Astrocyte (in vitro differentiated cells and primary cell): Measurements from ENCODE around the gene PDLIM5. TPM values are rescaled to one million over a fixed set of nuclear protein-coding genes. Genes with fewer than 3 reads are reported as not detected.

Experiments
- DNase-seq: peaks from one replicate; pipeline ENCODE4 v3.0.0-alpha.2; 2010; ENCODE audit warnings: low read depth
- FAIRE-seq: peaks from 2 replicates; lab custom pipeline; 2011; peaks lifted over from hg19 to GRCh38; lab: Jason Lieb, UNC
- H2AFZ ChIP-seq: 2 replicates; pipeline ENCODE4 v1.6.0; 2012; ENCODE audit warnings: low read depth, low read length, inconsistent platforms
- H3K27ac ChIP-seq: 2 replicates; pipeline ENCODE4 v1.5.1; 2011; ENCODE audit warnings: low read depth, low read length, inconsistent platforms
- H3K27me3 ChIP-seq: 2 replicates; pipeline ENCODE4 v1.6.0; 2011; ENCODE audit warnings: low read length, inconsistent platforms; ENCODE audit not compliant: insufficient read depth
- H3K36me3 ChIP-seq: 2 replicates; pipeline ENCODE4 v1.5.1; 2011; ENCODE audit warnings: low read length, inconsistent platforms; ENCODE audit not compliant: insufficient read depth
- H3K4me1 ChIP-seq: 2 replicates; pipeline ENCODE4 v1.5.1; 2011; ENCODE audit warnings: low read length, inconsistent platforms; ENCODE audit not compliant: insufficient read depth
- H3K4me2 ChIP-seq: 2 replicates; pipeline ENCODE4 v1.6.0; 2012; ENCODE audit warnings: low read length, inconsistent platforms
- H3K4me3 ChIP-seq: 2 replicates; pipeline ENCODE4 v1.5.1; 2011; ENCODE audit warnings: low read depth, mild to moderate bottlenecking, low read length, inconsistent platforms; ENCODE audit not compliant: insufficient read depth
- H3K79me2 ChIP-seq: 2 replicates; pipeline ENCODE4 v1.6.0; 2012; ENCODE audit warnings: mild to moderate bottlenecking, low read length, inconsistent platforms; ENCODE audit not compliant: insufficient read depth
- H3K9ac ChIP-seq: 2 replicates; pipeline ENCODE4 v1.6.0; 2012; ENCODE audit warnings: mild to moderate bottlenecking, low read length, inconsistent platforms
- H3K9me3 ChIP-seq: 2 replicates; pipeline ENCODE4 v1.5.1; 2012; ENCODE audit warnings: low read depth, mild to moderate bottlenecking, low read length, inconsistent platforms; ENCODE audit not compliant: insufficient read depth
- H4K20me1 ChIP-seq: 2 replicates; pipeline ENCODE4 v1.6.0; 2012; ENCODE audit warnings: low read length, inconsistent platforms; ENCODE audit not compliant: insufficient read depth
- H3K27ac Mint-ChIP-seq: one replicate; pipeline ENCODE4 v1.8.0; 2021; ENCODE audit warnings: mild to moderate bottlenecking, mixed read lengths; ENCODE audit not compliant: unreplicated experiment
- H3K27me3 Mint-ChIP-seq: one replicate; pipeline ENCODE4 v1.8.0; 2021; ENCODE audit warnings: low read depth, mixed read lengths; ENCODE audit not compliant: unreplicated experiment
- H3K36me3 Mint-ChIP-seq: one replicate; pipeline ENCODE4 v1.8.0; 2021; ENCODE audit warnings: low read depth, mixed read lengths; ENCODE audit not compliant: unreplicated experiment
- H3K4me1 Mint-ChIP-seq: one replicate; pipeline ENCODE4 v1.8.0; 2021; ENCODE audit warnings: low read depth, mixed read lengths; ENCODE audit not compliant: unreplicated experiment
- H3K4me3 Mint-ChIP-seq: one replicate; pipeline ENCODE4 v1.8.0; 2021; ENCODE audit warnings: mild to moderate bottlenecking, moderate library complexity, mixed read lengths; ENCODE audit not compliant: unreplicated experiment
- H3K9me3 Mint-ChIP-seq: one replicate; pipeline ENCODE4 v1.8.0; 2021; ENCODE audit warnings: mild to moderate bottlenecking, mixed read lengths; ENCODE audit not compliant: unreplicated experiment
- EZH2 ChIP-seq: IDR thresholded peaks from 2 replicates; pipeline ENCODE4 v1.6.1; 2012; ENCODE audit warnings: mild to moderate bottlenecking, low read length, inconsistent platforms; ENCODE audit not compliant: insufficient read depth
- total RNA-seq: library from RNA; stranded (reverse); gene quantifications from 2 replicates; pipeline ENCODE4 v1.2.1, GENCODE V29; 2021
- TF ChIP-seq, protein P1 (sequence below): IDR thresholded peaks from 2 replicates; pipeline ENCODE4 v1.5.1; 2011; ENCODE audit warnings: low read depth, mild to moderate bottlenecking, inconsistent platforms, low read length, moderate library complexity; ENCODE audit not compliant: insufficient read depth

Gene PDLIM5
- total RNA-seq, 1 donor from 2014 or later = 181 TPM

- Mint-ChIP-seq H3K27ac (no peak overlapping the region), H3K27me3 (no peaks in the 10 kb centered on the region), H3K4me3 (no peak overlapping the region), H3K36me3 (no peaks in the 10 kb centered on the region), H3K4me1 (peaks cover 33% of the 10 kb centered on the region), H3K9me3 (peaks cover under 1% of the 10 kb centered on the region)
- no peak for TF ChIP-seq EZH2
- TF ChIP-seq, protein P1, sequence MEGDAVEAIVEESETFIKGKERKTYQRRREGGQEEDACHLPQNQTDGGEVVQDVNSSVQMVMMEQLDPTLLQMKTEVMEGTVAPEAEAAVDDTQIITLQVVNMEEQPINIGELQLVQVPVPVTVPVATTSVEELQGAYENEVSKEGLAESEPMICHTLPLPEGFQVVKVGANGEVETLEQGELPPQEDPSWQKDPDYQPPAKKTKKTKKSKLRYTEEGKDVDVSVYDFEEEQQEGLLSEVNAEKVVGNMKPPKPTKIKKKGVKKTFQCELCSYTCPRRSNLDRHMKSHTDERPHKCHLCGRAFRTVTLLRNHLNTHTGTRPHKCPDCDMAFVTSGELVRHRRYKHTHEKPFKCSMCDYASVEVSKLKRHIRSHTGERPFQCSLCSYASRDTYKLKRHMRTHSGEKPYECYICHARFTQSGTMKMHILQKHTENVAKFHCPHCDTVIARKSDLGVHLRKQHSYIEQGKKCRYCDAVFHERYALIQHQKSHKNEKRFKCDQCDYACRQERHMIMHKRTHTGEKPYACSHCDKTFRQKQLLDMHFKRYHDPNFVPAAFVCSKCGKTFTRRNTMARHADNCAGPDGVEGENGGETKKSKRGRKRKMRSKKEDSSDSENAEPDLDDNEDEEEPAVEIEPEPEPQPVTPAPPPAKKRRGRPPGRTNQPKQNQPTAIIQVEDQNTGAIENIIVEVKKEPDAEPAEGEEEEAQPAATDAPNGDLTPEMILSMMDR = no peak
- DNase-seq (no peak), FAIRE-seq (peak; percentile 23)
- no peaks in the 10 kb centered on the region for H3K9me3 ChIP-seq
- peaks cover 30% of the 10 kb centered on the region for H3K4me1 ChIP-seq
- peak overlapping the region; percentile 35 for H3K4me3 ChIP-seq
- no peaks in the 10 kb centered on the region for H4K20me1 ChIP-seq
- H3K79me2 ChIP-seq = no peaks in the 10 kb centered on the region
- H3K4me2 ChIP-seq = peak overlapping the region; percentile 73
- H3K9ac ChIP-seq = peak overlapping the region; percentile 2
- no peaks in the 10 kb centered on the region for H3K36me3 ChIP-seq
- H3K27ac ChIP-seq = no peak overlapping the region
- no peaks in the 10 kb centered on the region for H3K27me3 ChIP-seq
- no peak overlapping the region for H2AFZ ChIP-seq
Observed at GRCh38 chr4:94412019-94412657, 39.6 kb upstream of the PDLIM5 start.

DNA sequence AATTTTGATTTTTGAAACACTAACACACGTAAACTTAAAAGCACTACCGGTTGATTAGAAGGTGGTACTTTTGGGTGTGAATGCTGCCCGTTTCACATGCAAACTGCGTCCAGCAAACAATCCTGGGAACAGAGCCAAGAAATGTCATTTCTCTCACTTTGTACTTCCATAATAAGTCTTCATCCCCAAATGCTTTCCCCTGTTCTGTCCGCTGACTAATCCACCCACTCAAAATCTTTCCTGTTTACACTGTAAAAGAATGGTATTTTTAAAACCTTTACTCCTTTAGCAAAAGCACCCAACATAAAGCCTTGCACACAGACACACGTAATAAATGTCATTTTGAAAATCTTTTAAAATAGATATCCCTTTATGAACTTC lies 39.1 kb upstream of the PDLIM5 start:
- FAIRE-seq (no peak), DNase-seq (peak; percentile 86)
- Histone ChIP-seq H2AFZ (no peak overlapping the region), H3K27me3 (no peaks in the 10 kb centered on the region), H3K9me3 (no peaks in the 10 kb centered on the region), H3K4me1 (peaks cover 30% of the 10 kb centered on the region), H3K27ac (no peak overlapping the region), H3K79me2 (no peaks in the 10 kb centered on the region), H3K9ac (peak overlapping the region; percentile 2), H4K20me1 (no peaks in the 10 kb centered on the region), H3K4me3 (peak overlapping the region; percentile 35), H3K4me2 (peak overlapping the region; percentile 73), H3K36me3 (no peaks in the 10 kb centered on the region)
- Mint-ChIP-seq H3K4me1 (peaks cover 33% of the 10 kb centered on the region), H3K9me3 (peaks cover 3% of the 10 kb centered on the region), H3K4me3 (no peak overlapping the region), H3K36me3 (no peaks in the 10 kb centered on the region), H3K27ac (no peak overlapping the region), H3K27me3 (no peaks in the 10 kb centered on the region)
- TF ChIP-seq, protein P1 = no peak
- TF ChIP-seq EZH2 = no peak
